SK-N-SH treated with all-trans-retinoic acid at 6 μM for 48 hours (cell line): Measurements from ENCODE around the gene RPUSD2.

Source experiments
- ATAC-seq: fragments of 200-7000 bp; cut with Tn5 transposase; 3 replicates; pipeline ENCODE4 v1.9.1; 2020; ENCODE audit warnings: mild to moderate bottlenecking, moderate library complexity
- ARNTL ChIP-seq: fragments of 450-650 bp; formaldehyde crosslinking; IDR thresholded peaks from 2 replicates; pipeline ENCODE4 v1.5.0; 2020; ENCODE audit warnings: low read depth, mild to moderate bottlenecking, moderate library complexity, borderline replicate concordance
- BACH2 ChIP-seq: fragments of 250-450 bp; sonication (Bioruptor Pico); IDR thresholded peaks from 2 replicates; pipeline ENCODE4 v1.9.0; 2021; ENCODE audit warnings: mild to moderate bottlenecking, borderline replicate concordance
- CSDC2 ChIP-seq: fragments of 250-450 bp; sonication (Bioruptor Pico); IDR thresholded peaks from 2 replicates; pipeline ENCODE4 v1.5.0; 2020; ENCODE audit warnings: mild to moderate bottlenecking, moderate library complexity
- ESRRG ChIP-seq: fragments of 250-450 bp; sonication (Bioruptor Pico); IDR thresholded peaks from 2 replicates; pipeline ENCODE4 v1.6.1; 2021; ENCODE audit warnings: mild to moderate bottlenecking
- GLIS3 ChIP-seq: fragments of 250-450 bp; sonication (Bioruptor Pico); IDR thresholded peaks from 2 replicates; pipeline ENCODE4 v1.5.0; 2020; ENCODE audit warnings: mild to moderate bottlenecking, moderate library complexity
- ISL1 ChIP-seq: fragments of 250-450 bp; sonication (Bioruptor Pico); IDR thresholded peaks from 2 replicates; pipeline ENCODE4 v2.1.2; 2022; ENCODE audit warnings: mild to moderate bottlenecking, moderate library complexity
- OSR1 ChIP-seq: fragments of 250-450 bp; sonication (Bioruptor Pico); IDR thresholded peaks from 2 replicates; pipeline ENCODE4 v1.8.0; 2022; ENCODE audit warnings: moderate library complexity, mild to moderate bottlenecking, inconsistent platforms
- PPARA ChIP-seq: fragments of 250-450 bp; sonication (Bioruptor Pico); IDR thresholded peaks from 2 replicates; pipeline ENCODE4 v1.5.0; 2020; ENCODE audit warnings: mild to moderate bottlenecking, borderline replicate concordance
- SNAI2 ChIP-seq: fragments of 250-450 bp; sonication (Bioruptor Pico); IDR thresholded peaks from 2 replicates; pipeline ENCODE4 v1.5.0; 2020; ENCODE audit warnings: mild to moderate bottlenecking, moderate library complexity
- TCF4 ChIP-seq: fragments of 250-450 bp; sonication (Bioruptor Pico); IDR thresholded peaks from 2 replicates; pipeline ENCODE4 v1.8.0; 2021; ENCODE audit warnings: mild to moderate bottlenecking, moderate library complexity, borderline replicate concordance
- TOX ChIP-seq: fragments of 250-450 bp; sonication (Bioruptor Pico); IDR thresholded peaks from 2 replicates; pipeline ENCODE4 v1.8.0; 2021; ENCODE audit warnings: mild to moderate bottlenecking, moderate library complexity, borderline replicate concordance
- TSHZ2 ChIP-seq: fragments of 250-450 bp; sonication (Bioruptor Pico); IDR thresholded peaks from 2 replicates; pipeline ENCODE4 v1.5.0; 2020; ENCODE audit warnings: mild to moderate bottlenecking, moderate library complexity
- ZC3H10 ChIP-seq: fragments of 250-450 bp; sonication (Bioruptor Pico); IDR thresholded peaks from 2 replicates; pipeline ENCODE4 v1.5.1; 2021; ENCODE audit warnings: mild to moderate bottlenecking, moderate library complexity
- ZFP3 ChIP-seq: fragments of 250-450 bp; sonication (Bioruptor Pico); IDR thresholded peaks from 2 replicates; pipeline ENCODE4 v1.5.0; 2020; ENCODE audit warnings: mild to moderate bottlenecking, moderate library complexity
- ZFP30 ChIP-seq: fragments of 450-650 bp; formaldehyde crosslinking; IDR thresholded peaks from 2 replicates; pipeline ENCODE4 v1.5.0; 2022; ENCODE audit warnings: mild to moderate bottlenecking, moderate library complexity
- ZNF565 ChIP-seq: fragments of 450-650 bp; formaldehyde crosslinking; conservative IDR thresholded peaks from 2 replicates; pipeline ENCODE4 v1.5.0; 2020; ENCODE audit warnings: low read depth, mild to moderate bottlenecking, moderate library complexity
- ZNF70 ChIP-seq: fragments of 450-650 bp; formaldehyde crosslinking; IDR thresholded peaks from 2 replicates; pipeline ENCODE4 v1.5.0; 2020; ENCODE audit warnings: mild to moderate bottlenecking, moderate library complexity
- ZNF8 ChIP-seq: fragments of 450-650 bp; formaldehyde crosslinking; IDR thresholded peaks from 2 replicates; pipeline ENCODE4 v1.5.0; 2020; ENCODE audit warnings: mild to moderate bottlenecking, moderate library complexity
- TF ChIP-seq, protein P1 (sequence below): fragments of 250-450 bp; sonication (Bioruptor Pico); IDR thresholded peaks from 2 replicates; pipeline ENCODE4 v1.5.1; 2020; ENCODE audit warnings: low read depth, mild to moderate bottlenecking, moderate library complexity
- TF ChIP-seq, protein P2 (sequence below): fragments of 250-450 bp; sonication (Bioruptor Pico); IDR thresholded peaks from 2 replicates; pipeline ENCODE4 v1.8.0; 2020; ENCODE audit warnings: mild to moderate bottlenecking, moderate library complexity, borderline replicate concordance
- TF ChIP-seq, protein P3 (sequence below): fragments of 250-450 bp; sonication (Bioruptor Pico); IDR thresholded peaks from 2 replicates; pipeline ENCODE4 v1.8.0; 2021; ENCODE audit warnings: low read depth, mild to moderate bottlenecking, moderate library complexity, borderline replicate concordance

The RPUSD2 gene

GRCh38 chr15:40548610-40549009 is 20.5 kb upstream of the RPUSD2 start:
- TF ChIP-seq, protein P1, sequence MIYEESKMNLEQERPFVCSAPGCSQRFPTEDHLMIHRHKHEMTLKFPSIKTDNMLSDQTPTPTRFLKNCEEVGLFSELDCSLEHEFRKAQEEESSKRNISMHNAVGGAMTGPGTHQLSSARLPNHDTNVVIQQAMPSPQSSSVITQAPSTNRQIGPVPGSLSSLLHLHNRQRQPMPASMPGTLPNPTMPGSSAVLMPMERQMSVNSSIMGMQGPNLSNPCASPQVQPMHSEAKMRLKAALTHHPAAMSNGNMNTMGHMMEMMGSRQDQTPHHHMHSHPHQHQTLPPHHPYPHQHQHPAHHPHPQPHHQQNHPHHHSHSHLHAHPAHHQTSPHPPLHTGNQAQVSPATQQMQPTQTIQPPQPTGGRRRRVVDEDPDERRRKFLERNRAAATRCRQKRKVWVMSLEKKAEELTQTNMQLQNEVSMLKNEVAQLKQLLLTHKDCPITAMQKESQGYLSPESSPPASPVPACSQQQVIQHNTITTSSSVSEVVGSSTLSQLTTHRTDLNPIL (CRISPR knock-in tag), result no peak
- TF ChIP-seq, all 23 proteins: peak for 0
- ATAC-seq, result no peak

DNA sequence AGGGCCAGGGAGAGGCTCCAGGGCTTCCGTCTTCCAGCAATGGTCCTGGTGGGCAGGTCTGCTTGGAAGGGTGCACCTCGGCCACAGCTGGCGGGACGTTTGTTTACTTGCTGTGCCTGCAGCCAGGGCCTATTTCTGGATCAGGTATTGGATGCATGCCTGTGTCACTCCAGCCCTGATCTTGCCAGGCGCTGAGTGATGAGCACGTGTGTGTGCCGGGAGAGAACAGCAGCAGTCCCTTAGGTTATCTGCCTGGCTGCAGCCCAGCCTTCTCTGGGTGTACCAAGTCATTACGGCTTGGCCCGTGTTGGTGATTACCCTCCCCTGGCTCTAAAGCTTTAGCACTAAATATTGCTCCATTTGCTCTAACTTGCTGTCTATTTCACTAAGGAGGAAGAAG is 19.2 kb upstream of the RPUSD2 start:
- no peak for ATAC-seq
- TF ChIP-seq ESRRG (no peak), TCF4 (CRISPR knock-in tag) (no peak), OSR1 (CRISPR knock-in tag) (no peak)

- no peak for TF ChIP-seq SNAI2 (CRISPR knock-in tag)
- no peak for TF ChIP-seq ARNTL (CRISPR knock-in tag)
- no peak for TF ChIP-seq ESRRG
- no peak for TF ChIP-seq OSR1 (CRISPR knock-in tag)
- TF ChIP-seq GLIS3, result no peak
- no peak for TF ChIP-seq TCF4 (CRISPR knock-in tag)
- TF ChIP-seq ISL1 (CRISPR knock-in tag), result no peak
- no peak for TF ChIP-seq PPARA (CRISPR knock-in tag)
- TF ChIP-seq BACH2 (CRISPR knock-in tag), result no peak
- no peak for TF ChIP-seq ZNF70 (CRISPR knock-in tag)
- no peak for TF ChIP-seq CSDC2
- TF ChIP-seq ZFP3 (CRISPR knock-in tag), result no peak
- no peak for ATAC-seq
Observed at GRCh38 chr15:40550341-40551037, 18.6 kb upstream of the RPUSD2 start.

GRCh38 chr15:40554161-40554525 is 15.0 kb upstream of the RPUSD2 start:
- TF ChIP-seq CSDC2, result no peak
- TF ChIP-seq GLIS3, result no peak
- no peak for TF ChIP-seq ZFP3 (CRISPR knock-in tag)
- no peak for TF ChIP-seq TSHZ2 (CRISPR knock-in tag)
- no peak for TF ChIP-seq ZFP30 (CRISPR knock-in tag)
- TF ChIP-seq, protein P2, sequence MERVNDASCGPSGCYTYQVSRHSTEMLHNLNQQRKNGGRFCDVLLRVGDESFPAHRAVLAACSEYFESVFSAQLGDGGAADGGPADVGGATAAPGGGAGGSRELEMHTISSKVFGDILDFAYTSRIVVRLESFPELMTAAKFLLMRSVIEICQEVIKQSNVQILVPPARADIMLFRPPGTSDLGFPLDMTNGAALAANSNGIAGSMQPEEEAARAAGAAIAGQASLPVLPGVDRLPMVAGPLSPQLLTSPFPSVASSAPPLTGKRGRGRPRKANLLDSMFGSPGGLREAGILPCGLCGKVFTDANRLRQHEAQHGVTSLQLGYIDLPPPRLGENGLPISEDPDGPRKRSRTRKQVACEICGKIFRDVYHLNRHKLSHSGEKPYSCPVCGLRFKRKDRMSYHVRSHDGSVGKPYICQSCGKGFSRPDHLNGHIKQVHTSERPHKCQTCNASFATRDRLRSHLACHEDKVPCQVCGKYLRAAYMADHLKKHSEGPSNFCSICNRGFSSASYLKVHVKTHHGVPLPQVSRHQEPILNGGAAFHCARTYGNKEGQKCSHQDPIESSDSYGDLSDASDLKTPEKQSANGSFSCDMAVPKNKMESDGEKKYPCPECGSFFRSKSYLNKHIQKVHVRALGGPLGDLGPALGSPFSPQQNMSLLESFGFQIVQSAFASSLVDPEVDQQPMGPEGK (CRISPR knock-in tag), result no peak
- TF ChIP-seq SNAI2 (CRISPR knock-in tag), result no peak
- TF ChIP-seq, protein P1 (CRISPR knock-in tag), result no peak
- TF ChIP-seq, protein P3, sequence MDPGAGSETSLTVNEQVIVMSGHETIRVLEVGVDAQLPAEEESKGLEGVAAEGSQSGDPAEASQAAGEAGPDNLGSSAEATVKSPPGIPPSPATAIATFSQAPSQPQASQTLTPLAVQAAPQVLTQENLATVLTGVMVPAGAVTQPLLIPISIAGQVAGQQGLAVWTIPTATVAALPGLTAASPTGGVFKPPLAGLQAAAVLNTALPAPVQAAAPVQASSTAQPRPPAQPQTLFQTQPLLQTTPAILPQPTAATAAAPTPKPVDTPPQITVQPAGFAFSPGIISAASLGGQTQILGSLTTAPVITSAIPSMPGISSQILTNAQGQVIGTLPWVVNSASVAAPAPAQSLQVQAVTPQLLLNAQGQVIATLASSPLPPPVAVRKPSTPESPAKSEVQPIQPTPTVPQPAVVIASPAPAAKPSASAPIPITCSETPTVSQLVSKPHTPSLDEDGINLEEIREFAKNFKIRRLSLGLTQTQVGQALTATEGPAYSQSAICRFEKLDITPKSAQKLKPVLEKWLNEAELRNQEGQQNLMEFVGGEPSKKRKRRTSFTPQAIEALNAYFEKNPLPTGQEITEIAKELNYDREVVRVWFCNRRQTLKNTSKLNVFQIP (CRISPR knock-in tag), result no peak
- no peak for TF ChIP-seq ZC3H10 (CRISPR knock-in tag)
- TF ChIP-seq ZNF70 (CRISPR knock-in tag), result no peak
- no peak for TF ChIP-seq TOX
- TF ChIP-seq ARNTL (CRISPR knock-in tag), result no peak
- TF ChIP-seq ZNF8 (CRISPR knock-in tag), result no peak
- no peak for TF ChIP-seq ZNF565 (CRISPR knock-in tag)
- ATAC-seq, result no peak
